ENCODE data around the gene DGCR8. TPM values are rescaled to one million over a fixed set of nuclear protein-coding genes. Genes with fewer than 3 reads are reported as not detected.

DGCR8 gene
- total and polyA plus RNA-seq, 11 donors, result 8.8 to 22.1 (median 13.0) TPM

DNA sequence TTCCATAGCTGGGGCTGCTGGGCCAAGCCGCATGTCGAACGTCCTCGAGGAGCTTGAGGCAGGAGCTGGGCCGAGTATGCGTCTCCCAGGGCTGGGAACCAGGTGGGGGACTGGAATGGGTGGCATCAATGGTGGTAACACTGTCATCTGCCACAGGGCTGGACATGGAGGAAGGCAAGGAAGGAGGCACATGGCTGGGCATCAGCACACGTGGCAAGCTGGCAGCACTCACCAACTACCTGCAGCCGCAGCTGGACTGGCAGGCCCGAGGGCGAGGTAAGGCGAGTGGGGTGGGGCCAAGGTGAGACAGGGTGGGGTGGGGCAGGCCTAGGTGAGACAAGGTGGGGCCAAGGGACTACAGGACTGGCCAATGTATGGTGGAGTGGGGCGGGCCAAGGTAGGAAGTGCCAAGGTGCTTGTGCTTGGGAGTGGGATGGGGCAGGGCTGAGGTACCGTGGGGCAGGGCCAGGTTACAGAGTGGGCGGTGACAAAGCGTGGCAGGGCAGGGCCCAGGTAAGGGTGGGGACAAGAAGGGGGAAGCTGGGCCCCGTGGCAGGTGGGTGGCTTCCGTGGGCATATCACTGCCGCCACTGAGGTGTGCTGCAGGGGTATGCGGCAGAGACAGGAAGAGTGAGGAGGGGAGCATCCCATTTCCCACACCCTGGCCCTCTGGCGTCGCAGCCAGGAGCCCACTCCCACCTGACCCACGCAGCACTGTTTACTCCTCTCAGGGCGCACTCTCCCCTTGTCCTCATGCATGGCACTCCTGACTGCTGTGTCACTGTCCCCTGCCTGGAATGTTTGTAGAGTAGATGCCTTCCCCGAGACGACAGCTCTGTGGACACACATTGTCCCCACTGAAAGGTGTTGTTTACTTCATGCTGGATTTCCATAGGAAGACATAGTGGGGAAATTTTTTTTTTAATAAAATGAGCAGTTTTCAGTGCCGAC, 27.5 kb upstream of the DGCR8 start:
- H3K27me3 ChIP-seq, result no peaks in the 10 kb centered on the region
- H3K4me3 ChIP-seq, result no peak overlapping the region
- intact Hi-C loops (cut with DNase I), result no loop called here
- no peak overlapping the region for H3K27ac ChIP-seq
- no peaks in the 10 kb centered on the region for H3K9me3 ChIP-seq
- 91 to 95% (median 94%) methylated on average over 21 to 26 of the region's 26 CpGs for WGBS, 4 donors
- H3K36me3 ChIP-seq, result peaks cover 0 to 93% (median 81%) of the 10 kb centered on the region in 9 donors
- DNase-seq, result no peak
- ATAC-seq, result peak in 3 of 4 donors; percentile 10 to 29 (median 17)
- peaks cover 0 to 13% (median 0%) of the 10 kb centered on the region in 12 donors for H3K4me1 ChIP-seq
- TF ChIP-seq, protein P1, sequence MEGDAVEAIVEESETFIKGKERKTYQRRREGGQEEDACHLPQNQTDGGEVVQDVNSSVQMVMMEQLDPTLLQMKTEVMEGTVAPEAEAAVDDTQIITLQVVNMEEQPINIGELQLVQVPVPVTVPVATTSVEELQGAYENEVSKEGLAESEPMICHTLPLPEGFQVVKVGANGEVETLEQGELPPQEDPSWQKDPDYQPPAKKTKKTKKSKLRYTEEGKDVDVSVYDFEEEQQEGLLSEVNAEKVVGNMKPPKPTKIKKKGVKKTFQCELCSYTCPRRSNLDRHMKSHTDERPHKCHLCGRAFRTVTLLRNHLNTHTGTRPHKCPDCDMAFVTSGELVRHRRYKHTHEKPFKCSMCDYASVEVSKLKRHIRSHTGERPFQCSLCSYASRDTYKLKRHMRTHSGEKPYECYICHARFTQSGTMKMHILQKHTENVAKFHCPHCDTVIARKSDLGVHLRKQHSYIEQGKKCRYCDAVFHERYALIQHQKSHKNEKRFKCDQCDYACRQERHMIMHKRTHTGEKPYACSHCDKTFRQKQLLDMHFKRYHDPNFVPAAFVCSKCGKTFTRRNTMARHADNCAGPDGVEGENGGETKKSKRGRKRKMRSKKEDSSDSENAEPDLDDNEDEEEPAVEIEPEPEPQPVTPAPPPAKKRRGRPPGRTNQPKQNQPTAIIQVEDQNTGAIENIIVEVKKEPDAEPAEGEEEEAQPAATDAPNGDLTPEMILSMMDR (IDR thresholded peaks at IDR 0.05), result no peak
- no peak for TF ChIP-seq POLR2A (IDR thresholded peaks at IDR 0.05)

DNA sequence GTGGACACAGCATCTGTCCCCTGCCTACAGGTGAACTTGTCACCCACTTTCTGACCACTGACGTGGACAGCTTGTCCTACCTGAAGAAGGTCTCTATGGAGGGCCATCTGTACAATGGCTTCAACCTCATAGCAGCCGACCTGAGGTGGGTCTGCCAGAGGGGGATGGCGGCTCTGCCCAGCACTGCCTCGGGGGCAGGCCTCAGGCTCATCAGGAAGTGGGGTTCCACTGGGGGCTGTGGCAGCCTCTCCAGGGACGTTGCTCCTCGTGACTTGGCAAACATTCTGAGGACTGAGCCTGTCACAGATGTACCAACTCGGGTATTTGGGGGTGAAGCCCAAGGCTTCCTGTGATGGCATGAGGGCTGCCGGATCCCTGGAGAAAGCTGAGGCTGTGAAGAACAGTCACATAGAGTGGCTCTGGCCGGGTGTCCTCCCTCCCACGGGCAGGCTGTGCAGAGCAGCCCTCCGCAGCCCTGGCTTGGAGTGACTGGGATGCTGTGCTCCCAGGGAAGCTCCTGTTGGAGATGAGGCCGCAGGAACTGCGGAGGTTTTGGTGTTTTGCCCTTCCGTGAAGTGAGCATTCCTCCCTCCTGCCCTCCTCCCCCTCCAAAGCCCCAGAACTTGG, 26.5 kb upstream of the DGCR8 start:
- Histone ChIP-seq H3K36me3 (peaks cover 0 to 93% (median 81%) of the 10 kb centered on the region in 9 donors), H3K27ac (peak overlapping the region in 1 of 12 donors; percentile 22), H3K9me3 (no peaks in the 10 kb centered on the region), H3K4me3 (no peak overlapping the region), H3K4me1 (peaks cover 0 to 13% (median 0%) of the 10 kb centered on the region in 12 donors), H3K27me3 (no peaks in the 10 kb centered on the region)
- 80 to 87% (median 81%) methylated on average over 13 to 14 of the region's 14 CpGs for WGBS, 4 donors
- ATAC-seq (no peak), DNase-seq (no peak)
- intact Hi-C loops (cut with DNase I), result no loop called here
- no peak for TF ChIP-seq POLR2A (IDR thresholded peaks at IDR 0.05)
- TF ChIP-seq, protein P1 (IDR thresholded peaks at IDR 0.05), result no peak

DNA sequence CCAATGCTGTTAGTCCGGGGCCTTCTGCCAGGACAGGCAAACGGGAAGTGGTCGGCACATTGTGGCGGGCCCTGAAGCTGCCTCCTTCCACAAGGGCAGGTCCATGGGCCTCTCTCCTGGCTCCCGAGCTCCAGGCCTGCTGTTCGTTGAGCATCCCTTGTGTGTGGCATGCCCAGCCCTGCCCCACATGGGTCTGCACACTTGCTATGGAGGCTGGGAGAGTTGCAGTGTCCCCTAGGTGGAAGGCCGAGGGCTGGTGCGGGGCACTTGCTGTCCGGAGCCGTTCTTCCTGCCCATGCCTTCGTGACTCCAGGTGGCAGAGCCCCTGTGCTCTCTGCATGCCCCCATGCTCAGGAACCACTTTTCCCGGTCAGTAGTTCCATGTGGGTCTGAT, 26.0 kb upstream of the DGCR8 start:
- no peaks in the 10 kb centered on the region for H3K9me3 ChIP-seq
- no peak for DNase-seq
- peak overlapping the region in 1 of 12 donors; percentile 22 for H3K27ac ChIP-seq
- WGBS, 4 donors, result 72 to 87% (median 81%) methylated on average over 10 to 12 of the region's 12 CpGs
- H3K27me3 ChIP-seq, result no peaks in the 10 kb centered on the region
- TF ChIP-seq, protein P1 (IDR thresholded peaks at IDR 0.05), result no peak
- no peak for TF ChIP-seq POLR2A (IDR thresholded peaks at IDR 0.05)
- intact Hi-C loops (cut with DNase I), result no loop called here
- peaks cover 0 to 93% (median 80%) of the 10 kb centered on the region in 9 donors for H3K36me3 ChIP-seq
- peaks cover 0 to 13% (median 0%) of the 10 kb centered on the region in 12 donors for H3K4me1 ChIP-seq
- ATAC-seq, result peak in 3 of 4 donors; percentile 14 to 31 (median 17)
- H3K4me3 ChIP-seq, result no peak overlapping the region

DNA sequence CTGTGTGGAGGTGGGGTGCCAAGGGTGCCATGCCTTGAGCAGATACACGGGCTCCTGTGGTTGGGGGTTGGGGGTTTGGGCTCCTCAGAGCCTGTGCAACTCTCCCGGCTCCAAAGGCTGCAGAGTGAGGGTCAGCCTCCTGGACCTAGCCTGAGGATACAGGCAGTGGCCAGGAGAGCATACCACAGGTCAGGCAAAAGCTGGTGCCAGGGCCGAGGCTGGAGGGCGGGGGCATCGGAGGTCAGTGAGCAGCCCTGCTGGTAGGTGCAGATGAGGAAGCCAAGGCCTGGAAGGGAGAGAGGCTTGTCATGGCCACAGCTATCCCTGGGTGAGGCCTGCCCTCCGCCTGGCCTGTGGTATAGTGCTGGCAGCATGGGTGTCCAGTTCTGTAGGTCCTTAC, 25.6 kb upstream of the DGCR8 start:
- ATAC-seq (peak in 3 of 4 donors; percentile 21 to 27 (median 27)), DNase-seq (no peak)
- H3K27ac ChIP-seq, result no peak overlapping the region
- H3K36me3 ChIP-seq, result peaks cover 0 to 96% (median 80%) of the 10 kb centered on the region in 9 donors
- H3K4me1 ChIP-seq, result peaks cover 0 to 13% (median 0%) of the 10 kb centered on the region in 12 donors
- no peak overlapping the region for H3K4me3 ChIP-seq
- no peaks in the 10 kb centered on the region for H3K27me3 ChIP-seq
- no peaks in the 10 kb centered on the region for H3K9me3 ChIP-seq
- 84 to 94% (median 90%) methylated on average over 4 to 6 of the region's 6 CpGs for WGBS, 4 donors
- TF ChIP-seq POLR2A (IDR thresholded peaks at IDR 0.05), result no peak
- TF ChIP-seq, protein P1 (IDR thresholded peaks at IDR 0.05), result no peak
- intact Hi-C loops (cut with DNase I), result no loop called here
